ENCODE data around the gene TMEM247.

TMEM247 gene

DNA sequence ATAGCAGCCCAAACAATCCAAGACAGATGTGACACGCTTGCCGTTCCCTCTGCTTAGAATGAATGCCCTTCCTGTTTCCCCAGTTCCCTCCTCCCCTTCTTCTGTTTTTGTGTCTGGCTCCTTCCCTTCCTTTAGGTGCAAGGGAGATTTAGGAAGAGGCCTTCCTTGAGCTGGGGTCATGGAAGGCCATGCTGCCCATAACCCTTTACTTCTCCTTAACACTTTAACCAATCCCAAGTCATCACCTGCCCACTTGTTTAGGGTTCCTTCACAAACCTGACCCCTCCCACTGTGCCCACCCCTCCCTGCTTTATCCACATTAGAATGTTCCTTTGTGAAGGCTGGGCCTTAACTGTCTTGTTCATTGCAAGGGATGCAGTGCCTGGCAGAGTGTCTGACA lies 24.9 kb downstream of the TMEM247 start:
- Histone ChIP-seq H3K36me3 (ENCODE audit: control insufficient read depth, insufficient read depth, low read length) (no peaks in the 10 kb centered on the region), H3K4me3 (replicated peaks; ENCODE audit: low read depth, low read length) (no peak overlapping the region), H3K27me3 (replicated peaks; ENCODE audit: control insufficient read depth, insufficient read depth, low read length) (no peaks in the 10 kb centered on the region)
- TF ChIP-seq, protein P1, sequence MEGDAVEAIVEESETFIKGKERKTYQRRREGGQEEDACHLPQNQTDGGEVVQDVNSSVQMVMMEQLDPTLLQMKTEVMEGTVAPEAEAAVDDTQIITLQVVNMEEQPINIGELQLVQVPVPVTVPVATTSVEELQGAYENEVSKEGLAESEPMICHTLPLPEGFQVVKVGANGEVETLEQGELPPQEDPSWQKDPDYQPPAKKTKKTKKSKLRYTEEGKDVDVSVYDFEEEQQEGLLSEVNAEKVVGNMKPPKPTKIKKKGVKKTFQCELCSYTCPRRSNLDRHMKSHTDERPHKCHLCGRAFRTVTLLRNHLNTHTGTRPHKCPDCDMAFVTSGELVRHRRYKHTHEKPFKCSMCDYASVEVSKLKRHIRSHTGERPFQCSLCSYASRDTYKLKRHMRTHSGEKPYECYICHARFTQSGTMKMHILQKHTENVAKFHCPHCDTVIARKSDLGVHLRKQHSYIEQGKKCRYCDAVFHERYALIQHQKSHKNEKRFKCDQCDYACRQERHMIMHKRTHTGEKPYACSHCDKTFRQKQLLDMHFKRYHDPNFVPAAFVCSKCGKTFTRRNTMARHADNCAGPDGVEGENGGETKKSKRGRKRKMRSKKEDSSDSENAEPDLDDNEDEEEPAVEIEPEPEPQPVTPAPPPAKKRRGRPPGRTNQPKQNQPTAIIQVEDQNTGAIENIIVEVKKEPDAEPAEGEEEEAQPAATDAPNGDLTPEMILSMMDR (IDR thresholded peaks at IDR 0.05; ENCODE audit: insufficient read depth, low read length, poor library complexity, severe bottlenecking) = no peak
- DNase-seq (ENCODE audit: extremely low read depth, insufficient read length) = no peak

DNA sequence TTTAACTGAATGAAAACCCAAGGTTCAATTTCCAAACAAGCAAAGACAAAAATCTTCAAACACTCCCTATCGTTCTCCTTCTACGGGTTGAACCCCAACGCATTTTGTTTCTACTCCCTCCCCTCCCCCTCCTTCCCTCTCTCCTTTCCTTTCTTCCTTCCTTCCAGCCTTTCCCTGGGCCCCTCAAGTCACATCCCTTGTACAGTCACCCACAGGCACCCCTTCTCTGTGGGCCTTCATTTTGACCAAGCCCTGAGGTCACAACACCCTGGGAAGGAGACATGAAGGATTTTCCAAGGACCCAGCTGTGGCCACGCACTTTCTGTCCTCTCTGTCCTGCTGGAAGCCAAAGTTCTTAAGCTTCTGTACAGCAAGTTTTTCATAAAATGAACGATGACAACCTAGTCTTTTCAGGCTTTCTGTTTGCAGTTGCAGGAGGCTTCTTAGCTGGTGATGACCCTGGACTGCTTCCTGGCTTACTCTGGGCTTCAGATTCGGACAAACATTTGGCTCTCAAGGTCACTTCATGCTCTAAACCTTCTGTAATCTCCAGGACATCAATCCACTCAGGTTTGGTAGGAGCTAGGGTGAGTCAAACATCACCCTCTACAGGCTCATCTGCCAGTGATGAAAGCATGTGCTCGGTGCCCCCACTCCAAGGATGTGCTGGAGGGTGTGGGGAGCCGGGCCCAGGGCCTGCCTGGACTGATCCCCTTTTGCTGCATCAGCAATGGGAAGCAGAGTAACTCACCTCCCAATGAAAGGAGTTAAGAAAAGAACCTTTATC lies 25.5 kb downstream of the TMEM247 start:
- TF ChIP-seq, protein P1 (IDR thresholded peaks at IDR 0.05; ENCODE audit: insufficient read depth, low read length, poor library complexity, severe bottlenecking) = no peak
- no peak overlapping the region for H3K4me3 ChIP-seq (replicated peaks; ENCODE audit: low read depth, low read length)
- no peaks in the 10 kb centered on the region for H3K36me3 ChIP-seq (ENCODE audit: control insufficient read depth, insufficient read depth, low read length)
- H3K27me3 ChIP-seq (replicated peaks; ENCODE audit: control insufficient read depth, insufficient read depth, low read length) = no peaks in the 10 kb centered on the region
- DNase-seq (ENCODE audit: extremely low read depth, insufficient read length) = no peak

DNA sequence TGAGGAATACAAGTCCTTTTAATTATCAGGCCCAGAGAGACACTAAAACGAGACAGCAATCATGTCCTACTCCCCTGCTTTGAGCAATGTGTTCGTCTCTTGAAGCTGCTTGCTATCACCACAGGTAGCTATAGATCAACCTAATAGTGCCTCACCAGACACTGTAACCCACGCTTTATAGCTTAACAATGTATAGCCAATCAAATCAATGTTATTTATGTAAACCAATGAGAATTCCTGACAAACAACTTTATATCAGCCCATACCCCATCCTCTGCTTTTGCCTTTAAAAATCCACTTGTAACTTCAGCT lies 26.1 kb downstream of the TMEM247 start:
- TF ChIP-seq, protein P1 (IDR thresholded peaks at IDR 0.05; ENCODE audit: insufficient read depth, low read length, poor library complexity, severe bottlenecking) = no peak
- no peak overlapping the region for H3K4me3 ChIP-seq (replicated peaks; ENCODE audit: low read depth, low read length)
- H3K27me3 ChIP-seq (replicated peaks; ENCODE audit: control insufficient read depth, insufficient read depth, low read length) = no peaks in the 10 kb centered on the region
- no peak for DNase-seq (ENCODE audit: extremely low read depth, insufficient read length)
- H3K36me3 ChIP-seq (ENCODE audit: control insufficient read depth, insufficient read depth, low read length) = no peaks in the 10 kb centered on the region

DNA sequence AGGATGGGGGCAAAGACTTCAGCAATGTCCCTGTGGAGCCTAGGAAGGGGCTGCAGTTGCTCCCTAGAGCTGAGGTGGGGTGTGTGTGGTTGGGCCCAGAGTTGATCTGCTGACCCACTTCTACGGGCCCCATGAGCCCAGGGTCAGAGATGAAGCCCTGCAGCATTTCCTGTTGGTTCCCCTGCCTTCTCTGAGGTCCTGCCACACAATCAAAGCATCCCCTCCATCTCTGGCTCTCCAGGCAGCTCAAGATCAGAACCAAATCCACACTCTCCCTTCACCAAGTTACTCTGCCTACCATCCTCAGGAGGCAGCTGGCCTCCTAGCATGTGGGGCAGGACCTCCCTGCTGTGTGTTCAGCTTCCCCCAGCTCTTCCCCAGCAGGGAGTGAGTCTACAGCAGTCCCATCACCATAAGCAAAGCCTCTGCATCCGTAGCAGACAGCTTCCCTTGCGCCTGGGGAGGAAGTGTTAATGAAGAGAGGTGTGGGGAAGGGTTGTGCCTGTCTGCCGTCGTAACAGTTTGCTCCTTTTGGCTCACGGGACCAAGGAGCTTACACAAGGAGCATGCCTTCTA lies 26.9 kb downstream of the TMEM247 start:
- Histone ChIP-seq H3K4me3 (replicated peaks; ENCODE audit: low read depth, low read length) (no peak overlapping the region), H3K36me3 (ENCODE audit: control insufficient read depth, insufficient read depth, low read length) (no peaks in the 10 kb centered on the region), H3K27me3 (replicated peaks; ENCODE audit: control insufficient read depth, insufficient read depth, low read length) (no peaks in the 10 kb centered on the region)
- DNase-seq (ENCODE audit: extremely low read depth, insufficient read length) = no peak
- TF ChIP-seq, protein P1 (IDR thresholded peaks at IDR 0.05; ENCODE audit: insufficient read depth, low read length, poor library complexity, severe bottlenecking) = no peak

DNA sequence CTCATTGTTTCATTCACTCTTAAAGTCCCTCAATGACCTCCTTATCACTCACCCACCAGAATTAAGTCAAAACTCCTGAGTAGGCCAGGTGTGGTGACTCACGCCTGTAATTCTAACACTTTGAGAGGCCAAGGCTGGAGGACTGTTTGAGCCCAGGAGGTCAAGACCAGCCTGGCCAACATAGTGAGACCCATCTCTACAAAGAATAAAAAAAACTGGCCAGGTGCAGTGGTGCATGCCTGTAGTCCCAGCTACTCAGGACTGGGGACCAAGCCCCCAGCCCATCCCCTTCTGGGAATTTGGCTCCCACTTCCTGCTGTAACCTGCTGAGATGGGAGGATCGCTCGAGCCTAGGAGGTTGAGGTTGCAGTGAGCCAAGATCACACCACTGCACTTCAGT lies 28.9 kb downstream of the TMEM247 start:
- H3K27me3 ChIP-seq (replicated peaks; ENCODE audit: control insufficient read depth, insufficient read depth, low read length) = no peaks in the 10 kb centered on the region
- no peak overlapping the region for H3K4me3 ChIP-seq (replicated peaks; ENCODE audit: low read depth, low read length)
- no peak for DNase-seq (ENCODE audit: extremely low read depth, insufficient read length)
- no peaks in the 10 kb centered on the region for H3K36me3 ChIP-seq (ENCODE audit: control insufficient read depth, insufficient read depth, low read length)
- TF ChIP-seq, protein P1 (IDR thresholded peaks at IDR 0.05; ENCODE audit: insufficient read depth, low read length, poor library complexity, severe bottlenecking) = no peak

Measured in GM06990 (cell line).